Brain microvascular endothelial cell (primary cell): ENCODE data around the gene RTN4.

Experiments used
- DNase-seq: peaks from one replicate; pipeline ENCODE4 v3.0.0-alpha.2; 2020
- H3K27ac ChIP-seq: fragments of 250-450 bp; sonication (Bioruptor Pico); 2 replicates; pipeline ENCODE4 v1.5.1; 2020; ENCODE audit warnings: mild to moderate bottlenecking, moderate library complexity
- H3K27me3 ChIP-seq: fragments of 250-450 bp; sonication (Bioruptor Pico); replicated peaks from 2 replicates; pipeline ENCODE4 v1.5.1; 2020; ENCODE audit warnings: mild to moderate bottlenecking
- H3K36me3 ChIP-seq: fragments of 250-450 bp; sonication (Bioruptor Pico); replicated peaks from 2 replicates; pipeline ENCODE4 v1.5.1; 2020; ENCODE audit warnings: mild to moderate bottlenecking
- H3K4me3 ChIP-seq: 2 replicates; pipeline ENCODE4 v1.5.1; 2011; ENCODE audit warnings: low read depth, mild to moderate bottlenecking, control low read depth, low read length, moderate library complexity
- CTCF ChIP-seq: IDR thresholded peaks from 2 replicates; pipeline ENCODE4 v1.5.1; 2011; ENCODE audit warnings: low read depth, mild to moderate bottlenecking, moderate library complexity, low read length, control low read depth, inconsistent platforms; ENCODE audit errors: missing control alignments
- in situ Hi-C: cut with HindIII; loops from 2 replicates; pipeline ENCODE4 v1.10.0; 2017; ENCODE audit warnings: low sequenced_read_pairs, low pct_ligation_motif_present

Gene RTN4

GRCh38 chr2:55018619-55019018, 31.6 kb downstream of the RTN4 start:
- DNase-seq: no peak
- no peak overlapping the region for H3K27ac ChIP-seq
- peaks cover 14% of the 10 kb centered on the region for H3K36me3 ChIP-seq
- no peaks in the 10 kb centered on the region for H3K27me3 ChIP-seq
- in situ Hi-C loops: no loop called here
- TF ChIP-seq CTCF: no peak
- no peak overlapping the region for H3K4me3 ChIP-seq

GRCh38 chr2:55017880-55018279, 32.4 kb downstream of the RTN4 start:
- TF ChIP-seq CTCF: no peak
- H3K4me3 ChIP-seq: no peak overlapping the region
- no peak overlapping the region for H3K27ac ChIP-seq
- H3K36me3 ChIP-seq: peaks cover 14% of the 10 kb centered on the region
- no peaks in the 10 kb centered on the region for H3K27me3 ChIP-seq
- in situ Hi-C loops: no loop called here
- no peak for DNase-seq

GRCh38 chr2:55017428-55017827, 32.8 kb downstream of the RTN4 start:
- in situ Hi-C loops: no loop called here
- Histone ChIP-seq H3K27ac (no peak overlapping the region), H3K4me3 (no peak overlapping the region), H3K36me3 (peaks cover 14% of the 10 kb centered on the region), H3K27me3 (no peaks in the 10 kb centered on the region)
- no peak for TF ChIP-seq CTCF
- no peak for DNase-seq

DNA sequence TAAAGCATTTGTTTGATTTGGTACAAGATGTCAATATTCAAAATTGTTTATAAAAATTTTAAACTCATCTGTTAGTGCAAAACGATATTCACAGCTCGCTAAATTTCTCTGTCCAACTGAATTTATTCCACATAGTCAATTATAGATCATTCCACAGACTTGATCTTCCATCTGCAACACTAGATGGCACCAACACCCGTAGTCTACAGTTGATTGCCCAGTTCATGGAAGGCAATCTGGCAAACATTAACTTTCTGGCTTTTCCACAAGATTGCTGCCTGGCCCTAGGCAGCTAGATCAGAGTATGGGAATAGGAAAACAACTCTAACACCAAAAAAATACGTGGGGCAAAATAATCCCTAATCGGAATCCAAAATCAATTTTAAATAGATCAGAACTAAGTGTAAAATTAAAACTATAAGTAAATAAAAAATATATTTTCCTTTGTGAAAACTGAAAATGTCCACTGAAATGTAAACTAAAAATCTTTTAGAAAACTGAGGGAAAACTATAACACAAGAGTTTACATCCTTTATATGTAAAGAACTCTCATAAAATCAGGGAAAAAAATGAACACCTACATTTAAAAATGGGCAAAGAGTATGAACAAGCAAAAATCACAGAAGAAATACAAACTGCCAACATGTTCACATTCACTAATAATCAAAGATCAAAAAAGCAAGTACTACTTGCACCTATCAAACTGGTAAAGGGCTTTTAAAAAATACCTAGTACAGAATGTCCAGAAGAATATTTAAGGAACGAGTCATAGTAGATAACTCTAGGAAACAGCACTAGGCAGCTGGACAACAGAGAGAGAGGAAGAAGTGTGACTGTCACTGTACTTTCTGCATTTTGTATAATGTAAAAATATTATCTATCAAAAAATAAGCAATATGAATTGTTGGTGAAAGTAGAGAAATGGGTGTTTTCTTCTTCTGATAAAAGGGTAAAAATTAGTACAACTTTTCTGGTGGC, 35.0 kb downstream of the RTN4 start:
- peak; percentile 76 for TF ChIP-seq CTCF
- H3K27ac ChIP-seq: no peak overlapping the region
- peak; percentile 48 for DNase-seq
- in situ Hi-C loops: no loop called here
- H3K36me3 ChIP-seq: peaks cover 11% of the 10 kb centered on the region
- no peak overlapping the region for H3K4me3 ChIP-seq
- H3K27me3 ChIP-seq: no peaks in the 10 kb centered on the region

DNA sequence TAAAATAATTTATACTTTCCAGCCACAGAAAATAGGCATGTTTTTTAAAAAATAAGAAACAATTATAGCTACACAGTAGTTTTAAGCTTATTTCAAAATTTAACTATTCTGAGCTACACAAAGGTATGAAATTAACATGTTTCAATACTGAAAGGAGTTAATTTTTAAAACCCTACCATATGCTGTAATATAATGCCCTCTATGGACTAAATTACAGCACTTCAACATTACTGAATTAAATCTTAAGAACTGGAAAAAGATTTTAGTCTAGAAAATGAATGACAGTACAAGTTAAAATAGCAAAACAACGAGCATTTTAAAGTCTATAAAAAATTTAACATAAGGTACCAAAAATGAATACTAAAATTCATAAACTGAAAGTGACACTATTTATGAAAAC, 36.3 kb downstream of the RTN4 start:
- no peak for TF ChIP-seq CTCF
- H3K27ac ChIP-seq: no peak overlapping the region
- no peaks in the 10 kb centered on the region for H3K27me3 ChIP-seq
- in situ Hi-C loops: no loop called here
- H3K36me3 ChIP-seq: peaks cover 7% of the 10 kb centered on the region
- DNase-seq: no peak
- no peak overlapping the region for H3K4me3 ChIP-seq
